CD4-positive, alpha-beta T cell treated with Interleukin-17A for 4 hours (primary cell): Measurements from ENCODE around the gene COL4A6.

Source experiments
- DNase-seq: peaks from one replicate; pipeline ENCODE4 v3.0.0-alpha.2; 2020; ENCODE audit warnings: mixed read lengths

COL4A6 gene

GRCh38 chrX:108156934-108157466 lies 281.2 kb downstream of the COL4A6 start:
- no peak for DNase-seq

- DNase-seq = no peak
Observed at GRCh38 chrX:108156082-108156481, 282.1 kb downstream of the COL4A6 start.

- DNase-seq = no peak
Observed at GRCh38 chrX:108148524-108148923, 289.7 kb downstream of the COL4A6 start.

- DNase-seq = no peak
Observed at GRCh38 chrX:108138814-108139702, 299.2 kb downstream of the COL4A6 start.

GRCh38 chrX:108134724-108135123 lies 303.5 kb downstream of the COL4A6 start:
- DNase-seq = no peak

- no peak for DNase-seq
Observed at GRCh38 chrX:108132876-108133275, 305.3 kb downstream of the COL4A6 start.

GRCh38 chrX:108132034-108132433 lies 306.2 kb downstream of the COL4A6 start:
- no peak for DNase-seq

- DNase-seq = no peak
Observed at GRCh38 chrX:108131471-108131870, 306.8 kb downstream of the COL4A6 start.

- no peak for DNase-seq
Observed at GRCh38 chrX:108130889-108131288, 307.3 kb downstream of the COL4A6 start.

GRCh38 chrX:108127152-108127551 lies 311.1 kb downstream of the COL4A6 start:
- DNase-seq = no peak

GRCh38 chrX:108126661-108127060 lies 311.6 kb downstream of the COL4A6 start:
- DNase-seq = no peak

- no peak for DNase-seq
Observed at GRCh38 chrX:108123591-108124366, 314.4 kb downstream of the COL4A6 start.

GRCh38 chrX:108122748-108123147 lies 315.5 kb downstream of the COL4A6 start:
- no peak for DNase-seq

- no peak for DNase-seq
Observed at GRCh38 chrX:108121291-108121690, 316.9 kb downstream of the COL4A6 start.

- no peak for DNase-seq
Observed at GRCh38 chrX:108117988-108118387, 320.2 kb downstream of the COL4A6 start.

- no peak for DNase-seq
Observed at GRCh38 chrX:108114541-108114940, 323.7 kb downstream of the COL4A6 start.
